HG03432 (cell line): ENCODE results near the gene FAN1.

Source experiments
- ATAC-seq: cut with Tn5 transposase; IDR thresholded peaks from one replicate; pipeline ENCODE4 v1.9.1; 2021; ENCODE audit warnings: mild to moderate bottlenecking, moderate library complexity; ENCODE audit not compliant: unreplicated experiment

FAN1 gene

DNA sequence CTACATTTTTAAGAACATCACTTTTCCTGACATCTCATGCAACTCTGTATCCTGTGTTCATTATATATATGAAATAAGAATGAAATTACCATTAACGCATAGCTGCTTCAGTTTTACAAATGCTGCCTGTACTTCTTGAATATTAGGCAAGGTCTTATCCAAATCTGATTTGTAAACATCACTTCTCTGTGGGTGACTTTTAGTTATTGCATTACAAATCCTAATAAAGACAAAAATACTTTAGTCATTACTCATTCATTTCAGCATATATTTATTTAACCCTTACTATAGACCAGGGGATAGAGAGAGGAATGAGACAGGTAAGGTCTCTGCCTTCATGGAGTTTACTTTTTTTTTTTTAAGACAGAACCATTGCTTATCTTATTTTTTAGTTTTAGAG, 51.0 kb downstream of the FAN1 start:
- no peak for ATAC-seq

DNA sequence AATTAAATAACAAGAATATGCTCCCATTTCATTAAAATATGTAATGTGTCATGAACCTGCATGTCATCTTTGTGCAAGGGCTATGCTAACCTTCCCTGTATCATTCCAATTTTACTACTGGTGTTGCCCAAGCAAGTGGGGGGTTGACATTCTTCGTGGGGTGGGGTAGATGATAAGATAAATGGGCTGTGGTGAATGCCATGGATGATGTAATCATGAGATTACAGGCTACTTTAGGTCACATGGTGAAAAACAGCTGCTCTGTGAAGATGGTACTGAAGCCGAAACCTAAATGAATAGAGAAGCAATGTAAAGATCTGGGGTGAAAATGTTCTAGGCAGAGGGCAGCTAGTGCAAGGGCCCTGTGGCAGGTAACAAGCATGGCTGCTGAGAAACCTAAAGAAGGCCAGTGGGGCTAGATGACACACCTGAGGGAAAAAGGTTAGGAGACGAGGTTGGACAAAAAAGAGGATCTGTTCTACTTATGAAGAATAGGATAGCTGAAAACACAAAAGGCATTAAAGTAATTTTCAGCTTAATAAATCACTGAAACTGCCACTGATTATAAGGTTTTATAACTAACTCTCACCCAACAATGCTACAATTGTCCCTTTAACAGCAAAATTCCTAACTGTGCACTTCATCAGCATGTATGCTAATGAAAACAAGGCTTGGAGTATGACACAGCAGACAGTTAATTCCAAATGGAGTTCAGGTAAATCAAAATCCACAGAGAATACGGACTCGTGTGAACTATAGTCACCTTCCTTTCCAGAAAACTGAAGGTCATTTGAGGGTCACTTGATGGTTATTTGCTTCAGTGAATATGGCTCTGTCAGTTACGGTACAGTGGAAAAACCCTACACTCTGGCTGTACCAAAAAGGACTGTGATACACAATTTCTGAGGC, 52.8 kb downstream of the FAN1 start:
- ATAC-seq = no peak

DNA sequence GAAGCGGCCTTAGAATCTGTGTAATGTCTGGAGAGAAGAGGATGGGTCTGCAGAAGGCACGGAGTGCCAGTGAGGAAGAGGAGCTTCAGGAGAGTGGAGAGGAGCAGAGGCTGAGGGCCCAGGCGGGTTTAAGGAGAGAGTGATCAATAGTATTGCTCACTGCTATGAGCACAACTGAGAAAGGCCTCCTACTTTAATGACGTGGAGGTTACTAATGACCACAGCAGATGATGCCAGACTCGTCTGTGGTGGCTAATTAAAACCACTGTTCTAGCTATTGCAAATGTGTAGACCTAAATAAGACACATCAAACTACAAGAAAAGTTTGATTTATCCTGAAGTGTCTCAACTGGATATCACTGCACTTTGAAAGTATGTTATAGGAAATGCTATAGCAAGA, 54.5 kb downstream of the FAN1 start:
- ATAC-seq = no peak

DNA sequence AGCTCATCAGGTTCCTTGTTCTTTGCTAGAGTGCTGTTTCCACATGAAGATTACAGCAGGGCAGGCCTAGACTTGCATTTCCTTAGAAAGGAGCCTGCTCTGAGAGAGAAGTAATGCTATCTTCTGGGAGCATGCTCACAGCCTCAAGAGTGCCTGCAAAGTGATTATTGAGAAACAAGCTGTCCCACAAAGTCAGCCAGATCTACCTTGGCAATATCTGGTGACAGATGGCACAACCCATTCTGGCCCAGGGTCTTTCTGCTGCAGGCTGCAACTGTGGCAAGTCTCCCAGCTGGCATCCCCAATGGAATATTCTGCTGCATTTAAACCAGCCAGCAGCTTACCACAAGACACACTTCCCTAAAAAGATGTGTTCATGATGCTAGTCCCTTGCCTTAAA, 58.4 kb downstream of the FAN1 start:
- ATAC-seq = no peak

DNA sequence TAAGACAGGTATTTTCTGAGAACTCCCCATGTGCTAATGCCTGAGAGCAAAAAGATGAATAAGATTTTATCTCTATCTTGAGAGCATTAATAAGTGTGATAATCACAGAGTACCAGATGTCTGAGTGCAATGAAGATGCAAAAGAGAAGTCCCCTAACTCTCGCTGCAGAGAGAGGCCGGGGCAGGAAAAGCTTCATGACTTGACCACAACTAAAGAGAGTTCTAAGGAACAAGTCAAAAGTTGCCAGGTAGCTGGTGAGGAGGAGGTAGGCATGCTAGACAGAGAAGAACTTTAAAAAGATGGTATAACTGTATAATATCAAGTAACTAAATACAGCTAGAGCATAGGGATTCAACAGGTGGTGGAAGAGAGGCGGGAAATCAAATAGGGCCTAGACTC, 58.9 kb downstream of the FAN1 start:
- no peak for ATAC-seq

DNA sequence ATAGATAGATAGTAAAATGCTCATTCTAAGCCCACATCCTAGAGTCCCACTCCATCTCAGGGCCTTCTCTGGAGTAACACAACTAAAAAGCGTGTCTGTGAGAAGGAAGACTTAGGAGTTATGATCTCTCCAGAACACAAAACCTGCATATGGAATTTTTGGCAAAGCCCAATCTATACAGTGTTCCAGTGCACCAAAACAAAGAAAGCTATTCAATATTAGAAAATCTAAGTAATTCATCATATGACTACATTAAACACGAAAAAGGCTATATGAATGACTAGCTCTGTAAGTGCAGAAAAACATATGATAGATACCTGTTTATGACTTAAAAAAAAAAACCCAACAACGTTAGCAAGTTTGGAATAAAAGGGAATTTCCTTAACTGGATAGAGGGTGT, 60.0 kb downstream of the FAN1 start:
- no peak for ATAC-seq

DNA sequence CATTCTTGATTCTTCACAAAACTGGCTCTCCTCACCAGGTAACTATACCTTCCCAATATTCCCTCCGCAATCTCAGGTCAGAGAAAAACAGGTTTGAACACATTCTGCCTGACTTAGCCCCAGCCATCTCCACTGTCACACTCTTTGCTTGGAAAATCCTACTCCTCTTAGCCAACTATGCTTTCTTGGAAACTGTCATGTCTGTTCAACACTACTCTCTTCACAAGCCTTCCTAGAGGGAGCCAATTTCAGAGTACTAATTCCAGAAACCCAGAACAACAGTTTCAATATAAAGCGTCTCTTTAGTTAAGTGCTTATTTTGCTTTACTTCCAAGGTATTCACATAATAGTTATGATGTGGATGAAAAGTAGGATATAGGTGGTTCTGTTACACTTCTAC, 66.0 kb downstream of the FAN1 start:
- ATAC-seq = no peak

DNA sequence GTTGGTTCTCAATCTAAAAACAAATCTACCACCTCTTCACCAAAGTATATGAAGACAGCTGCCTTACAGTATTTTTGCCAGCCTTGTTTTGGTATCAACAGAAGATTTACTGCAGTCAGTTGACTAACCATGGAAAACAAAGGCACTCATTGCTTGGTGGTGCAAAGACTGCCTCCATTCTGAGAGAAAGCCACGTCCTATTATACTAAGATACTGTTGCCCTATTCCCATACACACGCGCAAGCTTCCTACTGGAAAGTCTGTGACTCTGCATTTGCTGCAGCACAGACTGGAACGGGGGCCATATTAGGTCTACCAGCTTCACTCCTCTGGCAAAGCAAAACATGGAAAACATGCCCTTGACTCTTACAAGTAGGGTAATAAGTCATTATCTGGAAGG, 69.7 kb downstream of the FAN1 start:
- ATAC-seq = no peak

DNA sequence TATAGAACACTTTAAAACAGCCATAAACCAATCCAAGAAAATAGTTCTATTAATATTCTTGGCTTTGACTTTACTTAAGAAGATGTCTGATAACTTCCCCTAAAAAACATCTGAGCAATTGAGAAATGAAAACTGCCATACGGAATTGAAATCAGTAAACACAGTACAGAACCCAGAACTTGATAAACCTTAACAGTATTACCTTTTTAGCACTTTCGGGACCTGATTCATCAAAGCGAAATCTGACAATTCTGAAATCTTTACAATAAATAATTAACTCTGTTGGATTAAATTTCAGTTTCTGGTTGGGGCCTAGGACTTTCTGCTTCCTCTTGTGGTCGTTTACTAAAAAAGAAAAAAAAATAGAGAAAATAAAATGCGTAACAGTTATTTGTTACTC, 70.4 kb downstream of the FAN1 start:
- ATAC-seq = no peak

DNA sequence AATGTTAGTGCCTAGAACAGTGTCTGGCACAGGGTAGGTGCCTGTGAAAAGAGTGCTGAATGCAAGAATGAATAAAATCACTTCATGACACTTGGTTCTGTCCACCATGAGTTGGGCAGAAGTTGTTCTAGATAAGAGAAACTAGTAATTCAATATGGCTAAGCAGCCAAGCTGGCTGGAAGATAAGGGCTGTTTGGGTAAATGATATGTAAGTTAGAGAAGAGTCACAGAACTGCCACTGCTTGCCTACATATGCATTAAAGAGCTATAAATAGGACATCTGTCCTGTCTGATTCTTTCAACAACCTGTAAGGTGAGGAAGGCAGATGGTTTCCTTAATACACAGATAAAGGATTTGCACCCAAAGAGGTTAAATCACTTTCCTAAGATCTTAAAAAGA, 74.6 kb downstream of the FAN1 start:
- ATAC-seq = no peak

DNA sequence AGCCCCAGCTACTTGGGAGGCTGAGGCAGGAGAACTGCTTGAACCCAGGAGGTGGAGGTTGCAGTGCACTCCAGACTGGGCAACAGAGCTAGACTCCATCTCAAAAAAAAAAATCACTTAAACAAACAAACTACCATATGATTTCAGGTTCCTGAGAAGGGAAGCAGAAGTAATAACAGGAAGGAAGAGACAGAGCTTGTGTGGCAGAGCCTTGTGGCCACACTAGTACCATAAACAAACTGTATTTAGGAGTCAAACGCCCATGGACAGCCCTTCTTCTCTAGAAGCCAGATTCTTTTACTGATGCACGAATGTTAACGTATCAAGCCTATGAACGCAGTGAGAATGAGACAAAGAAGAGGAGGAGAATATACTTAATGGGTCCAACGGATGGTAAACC, 75.7 kb downstream of the FAN1 start:
- ATAC-seq = no peak

DNA sequence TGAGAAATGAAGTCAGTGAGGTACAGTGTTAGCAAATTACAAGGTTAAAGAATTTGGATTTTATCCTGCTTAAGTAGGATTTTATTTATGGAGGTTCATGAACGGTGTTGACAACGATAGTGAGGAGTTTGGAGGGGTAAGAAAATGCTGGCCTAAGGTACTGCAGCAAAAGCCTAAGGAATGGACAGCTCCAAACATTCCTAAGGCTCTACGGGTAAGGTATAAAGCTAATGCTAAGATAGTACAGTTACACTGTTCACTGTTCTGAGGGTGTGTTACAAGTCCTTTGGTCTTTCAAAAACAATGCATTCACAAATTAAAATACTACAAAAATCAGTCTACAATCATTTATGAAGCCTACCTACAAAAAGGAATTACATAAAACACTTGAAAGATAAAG, 80.4 kb downstream of the FAN1 start:
- ATAC-seq = peak; percentile 22

DNA sequence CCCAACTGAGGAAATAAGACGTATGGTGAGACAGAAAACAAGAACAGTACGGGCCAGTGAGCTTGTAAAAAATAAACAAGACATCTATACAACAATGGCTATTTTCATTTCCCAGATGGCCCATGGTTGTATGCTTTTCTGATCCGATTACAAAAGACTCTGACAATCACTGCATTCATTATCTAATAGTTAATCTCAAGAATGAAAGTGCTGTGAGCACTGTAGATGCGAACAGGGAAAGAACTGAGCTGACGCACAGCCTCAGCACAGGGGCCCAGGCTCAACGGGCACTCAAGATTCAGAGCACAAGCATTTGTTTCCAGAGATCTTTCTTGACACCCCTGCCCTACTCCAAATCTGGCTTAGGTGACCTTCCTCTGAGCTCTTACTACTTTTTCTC, 80.8 kb downstream of the FAN1 start:
- peak; percentile 56 for ATAC-seq

DNA sequence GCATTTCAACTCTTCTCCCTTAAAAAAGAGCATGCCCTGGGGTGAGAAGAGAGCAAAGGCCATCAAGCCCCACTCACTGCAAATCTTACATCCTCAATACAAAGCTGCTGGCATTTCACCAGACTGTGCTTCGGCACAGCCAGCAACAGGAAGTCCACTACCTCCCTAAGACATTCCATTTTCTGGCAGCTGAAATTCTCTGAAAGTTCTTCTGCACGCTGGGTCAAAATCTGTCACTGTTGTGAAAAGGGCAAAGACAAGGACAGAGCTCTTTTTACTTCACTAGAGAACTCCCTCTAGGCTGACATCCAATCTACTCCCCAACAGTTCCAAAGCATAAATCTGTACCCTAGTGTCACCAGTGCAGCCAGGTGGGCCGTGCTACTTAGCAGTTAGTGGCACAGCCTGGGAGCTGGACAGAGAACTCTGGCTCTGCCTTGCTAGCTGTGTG, 81.4 kb downstream of the FAN1 start:
- ATAC-seq = peak; percentile 45

DNA sequence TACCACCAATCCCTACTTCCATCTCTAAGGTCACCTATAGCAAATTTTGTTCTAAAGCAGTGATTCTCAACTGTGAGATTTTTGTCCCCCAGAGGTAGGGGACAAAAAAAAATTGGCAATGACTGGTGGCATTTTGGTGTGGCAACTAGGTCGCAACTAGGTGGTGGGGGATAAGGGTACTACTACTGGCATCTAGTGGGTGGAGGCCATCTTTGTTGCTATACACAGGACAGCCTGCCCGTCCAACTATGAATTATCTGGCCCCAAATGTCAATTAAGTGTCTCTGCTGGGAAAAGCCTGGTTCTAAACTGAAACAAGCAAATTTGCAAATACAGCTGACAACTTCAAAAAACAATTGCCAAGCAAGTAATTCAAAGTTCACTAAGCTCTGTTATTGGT, 86.3 kb downstream of the FAN1 start:
- no peak for ATAC-seq

DNA sequence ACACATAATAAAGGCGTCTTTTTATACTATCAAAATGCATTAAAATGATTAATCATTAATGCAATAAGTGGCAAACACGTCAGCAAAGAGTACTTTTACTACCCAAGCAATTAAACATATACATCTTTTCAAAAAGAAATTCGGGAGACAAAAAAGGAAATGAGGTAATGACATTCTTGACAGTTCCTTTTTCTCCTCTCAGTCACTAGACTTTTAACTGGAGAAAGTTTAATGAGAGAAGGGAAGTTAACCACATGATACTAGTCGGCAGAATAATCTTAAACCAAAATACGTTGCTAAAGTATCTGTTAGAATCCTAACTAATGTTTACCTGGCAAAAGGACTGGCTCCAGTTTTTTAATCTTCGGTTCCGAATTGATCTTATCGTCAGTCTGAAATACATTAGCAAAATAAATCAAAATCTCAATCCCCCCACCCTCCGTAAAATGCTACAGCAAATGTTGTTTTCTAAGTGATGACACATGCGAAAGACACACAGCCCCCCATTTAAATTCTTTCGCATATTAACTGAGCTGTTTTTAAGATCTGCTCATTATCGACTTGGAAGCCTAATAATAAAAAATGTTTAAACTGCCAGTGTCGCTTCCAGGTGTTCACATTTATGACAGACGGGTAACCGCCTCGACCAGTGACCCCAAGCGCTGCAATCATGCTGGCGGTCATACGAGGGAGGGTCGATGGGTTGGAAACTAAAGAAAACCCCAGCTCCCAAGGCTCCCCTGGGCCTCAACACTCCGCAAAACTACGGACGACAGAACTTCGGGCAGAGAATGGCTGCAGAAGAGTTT, 86.9 kb downstream of the FAN1 start:
- ATAC-seq = no peak

DNA sequence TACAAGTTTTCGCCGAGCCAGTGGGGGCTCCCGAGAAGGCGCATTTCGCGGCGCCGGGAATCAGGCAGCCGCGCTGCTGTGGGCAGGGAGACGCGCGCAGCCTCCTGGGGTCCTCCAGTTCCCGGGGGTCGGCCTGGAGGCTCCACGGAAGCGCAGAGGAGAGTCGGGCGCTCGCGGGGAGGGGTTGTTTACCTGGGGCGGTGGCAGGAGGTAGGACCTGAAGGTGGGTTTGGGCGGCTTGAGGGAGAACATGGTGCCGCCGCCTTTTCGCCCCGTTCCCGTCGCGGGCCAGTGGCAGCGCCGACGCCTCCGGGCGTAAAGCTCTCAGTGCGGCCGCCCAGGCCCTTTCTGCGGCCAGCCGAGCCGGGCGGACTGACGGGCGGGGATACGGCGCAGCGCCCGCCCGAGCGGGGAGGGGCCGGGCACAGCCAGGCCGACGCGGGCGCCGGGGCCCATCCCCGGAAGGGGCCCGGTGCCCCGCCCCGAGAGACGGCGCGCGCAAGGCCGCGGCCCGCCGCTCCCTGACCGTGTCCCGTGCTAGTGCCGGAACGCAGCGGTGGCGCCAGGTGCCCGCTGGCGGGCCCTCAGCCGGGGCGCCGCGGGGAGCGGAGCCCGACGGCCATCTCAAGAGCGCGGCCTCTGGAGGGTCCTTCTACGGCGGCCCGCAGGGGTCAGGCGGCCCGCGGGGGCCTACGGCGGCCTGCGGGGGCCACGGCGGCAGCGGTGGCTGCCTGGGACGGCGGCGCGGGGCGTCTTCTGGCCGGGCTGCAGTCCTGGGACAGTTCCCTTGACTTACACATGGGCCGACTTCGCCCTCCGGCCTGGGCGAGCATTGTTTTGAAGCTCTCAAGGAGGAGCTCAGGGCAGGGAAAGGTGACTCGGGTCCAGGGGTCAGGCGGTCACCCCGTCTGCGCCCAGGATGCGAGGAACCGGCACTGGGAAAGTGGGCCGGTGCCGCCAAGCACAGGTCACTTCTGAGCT, 87.8 kb downstream of the FAN1 start, which contains the start of gene MTMR10:
MTMR10 (minus strand) TSS at position 374 of the 981 bp plus-strand sequence; CDS start at position 252, 122 bp downstream.
- peak; percentile 92 for ATAC-seq

DNA sequence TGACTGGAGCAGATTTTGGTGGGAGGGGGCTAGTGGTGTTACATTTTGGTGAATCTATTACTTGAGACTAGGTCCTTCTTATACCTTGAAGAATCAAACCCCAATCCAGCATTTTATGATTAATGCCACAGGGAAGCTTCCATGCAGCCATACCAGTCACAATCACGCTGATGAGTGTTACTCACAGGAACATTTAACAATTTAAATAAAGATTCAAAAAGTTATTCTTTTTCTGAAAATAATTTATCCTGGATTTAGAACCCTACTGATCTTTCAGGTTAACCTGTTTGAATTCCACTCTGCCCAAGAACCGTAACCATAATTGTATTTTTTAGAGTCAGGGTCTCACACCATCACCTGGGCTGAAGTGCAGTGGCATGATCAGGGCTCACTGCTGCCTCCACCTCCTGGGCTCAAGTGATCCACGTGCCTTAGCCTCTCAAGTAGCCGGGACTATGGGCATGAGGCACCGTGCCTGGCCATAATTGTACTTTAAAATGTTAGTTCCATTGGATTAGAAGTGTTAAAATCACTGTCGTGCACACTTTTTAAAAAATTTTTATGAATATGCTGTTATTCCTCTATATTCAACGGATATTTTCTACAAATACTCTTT, 88.6 kb downstream of the FAN1 start:
- ATAC-seq = no peak
